ENCODE data around the gene VEGFC. TPM values are rescaled to one million over a fixed set of nuclear protein-coding genes. Genes with fewer than 3 reads are reported as not detected.

Gene VEGFC
- total and polyA plus RNA-seq, 10 of the 15 experiments (the other 5 are each of a cell fraction or from before 2014, with no cell fraction given): 0.03 to 0.04 TPM; not detected in 8

DNA sequence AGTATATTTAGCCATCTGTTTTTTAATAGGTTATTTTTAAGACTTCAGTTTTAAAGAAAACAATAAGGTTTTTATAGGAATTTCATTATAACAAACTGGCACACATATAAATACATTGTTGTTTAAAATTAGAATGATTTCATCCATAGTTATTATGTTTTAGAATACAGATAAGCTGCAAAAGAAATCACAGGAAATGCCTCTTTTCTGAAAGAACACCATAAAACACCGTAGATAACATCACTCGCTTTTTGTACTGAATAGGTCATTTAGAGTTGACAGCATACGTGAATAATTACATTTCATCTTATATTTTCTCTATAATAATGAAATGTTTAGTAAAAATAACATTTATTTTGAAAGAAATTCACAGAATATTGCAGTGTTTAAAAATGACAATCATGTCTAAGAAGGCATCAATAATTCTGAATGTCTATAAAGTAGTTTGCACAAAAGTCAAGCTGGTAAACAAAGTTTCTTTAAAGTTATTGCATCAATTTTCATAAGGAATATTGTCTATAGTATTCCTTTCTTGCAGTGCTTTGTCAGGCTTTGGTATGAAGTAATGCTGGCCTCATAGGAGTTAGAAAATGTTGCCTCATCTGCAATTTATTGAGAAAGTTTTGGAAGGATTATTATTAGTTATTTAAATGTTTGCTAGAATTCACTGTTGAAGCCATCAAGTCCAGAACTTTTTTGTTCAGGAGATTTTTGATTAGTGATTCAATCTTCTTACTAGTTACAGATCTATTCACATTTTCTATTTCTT is 17.9 kb upstream of the VEGFC start:
- CTCF ChIA-PET: no interaction called here
- Histone ChIP-seq H3K27me3 (replicated peaks in 1 of 2; ENCODE audit: control insufficient read depth in 2 of 2, insufficient read depth in 2 of 2, low read length in 1 of 2) (no peaks in the 10 kb centered on the region), H3K9ac (ENCODE audit: control insufficient read depth, insufficient read depth, low read length) (no peak overlapping the region), H3K79me2 (ENCODE audit: control insufficient read depth, insufficient read depth, low read length) (no peaks in the 10 kb centered on the region), H3K9me3 (replicated peaks; ENCODE audit: control insufficient read depth, insufficient read depth, low read length) (no peaks in the 10 kb centered on the region), H3K36me3 (ENCODE audit: control insufficient read depth in 2 of 2, insufficient read depth in 2 of 2, low read length in 1 of 2) (no peaks in the 10 kb centered on the region), H2AFZ (ENCODE audit: control insufficient read depth, low read depth, low read length) (no peak overlapping the region), H3K4me1 (ENCODE audit: control insufficient read depth, insufficient read depth, low read length) (no peaks in the 10 kb centered on the region), H3K4me3 (no peak overlapping the region), H4K20me1 (ENCODE audit: control insufficient read depth, insufficient read depth) (no peaks in the 10 kb centered on the region), H3K4me2 (ENCODE audit: control insufficient read depth, insufficient read depth) (no peak overlapping the region), H3K27ac (ENCODE audit: control insufficient read depth, insufficient read depth) (no peak overlapping the region)
- ATAC-seq: no peak
- BruUV-seq (replicated peaks): no TSS peak
- SMC1A ChIA-PET (ENCODE audit: uncharacterized antibody, unreplicated experiment): no interaction called here
- TF ChIP-seq ZNF384 (IDR thresholded peaks at IDR 0.05; ENCODE audit: borderline replicate concordance, low read depth, low read length) (no peak), MLLT1 (IDR thresholded peaks at IDR 0.05) (no peak), TARDBP (IDR thresholded peaks at IDR 0.05; ENCODE audit: borderline replicate concordance) (no peak), MYC (IDR thresholded peaks at IDR 0.05; ENCODE audit: insufficient read depth, insufficient read length, insufficient replicate concordance, low read length, severe bottlenecking) (no peak), CREB1 (IDR thresholded peaks at IDR 0.05; ENCODE audit: low read depth) (no peak), MTA3 (IDR thresholded peaks at IDR 0.05; ENCODE audit: borderline replicate concordance, low read length) (no peak), NFIC (IDR thresholded peaks at IDR 0.05; ENCODE audit: low read depth, low read length) (no peak), SRF (IDR thresholded peaks at IDR 0.05; ENCODE audit: low read depth in 2 of 2, low read length in 2 of 2) (no peak), YY1 (IDR thresholded peaks at IDR 0.05; ENCODE audit: low read depth, low read length) (no peak), MXI1 (IDR thresholded peaks at IDR 0.05; ENCODE audit: low read depth, low read length) (no peak), PBX3 (IDR thresholded peaks at IDR 0.05; ENCODE audit: insufficient replicate concordance, low read depth, low read length) (no peak), SMAD1 (IDR thresholded peaks at IDR 0.05; ENCODE audit: low read depth, partially characterized antibody) (no peak), TCF3 (IDR thresholded peaks at IDR 0.05; ENCODE audit: borderline replicate concordance, insufficient read depth, low read depth, low read length) (no peak), RAD51 (IDR thresholded peaks at IDR 0.05) (no peak)
- TF ChIP-seq, protein P1, sequence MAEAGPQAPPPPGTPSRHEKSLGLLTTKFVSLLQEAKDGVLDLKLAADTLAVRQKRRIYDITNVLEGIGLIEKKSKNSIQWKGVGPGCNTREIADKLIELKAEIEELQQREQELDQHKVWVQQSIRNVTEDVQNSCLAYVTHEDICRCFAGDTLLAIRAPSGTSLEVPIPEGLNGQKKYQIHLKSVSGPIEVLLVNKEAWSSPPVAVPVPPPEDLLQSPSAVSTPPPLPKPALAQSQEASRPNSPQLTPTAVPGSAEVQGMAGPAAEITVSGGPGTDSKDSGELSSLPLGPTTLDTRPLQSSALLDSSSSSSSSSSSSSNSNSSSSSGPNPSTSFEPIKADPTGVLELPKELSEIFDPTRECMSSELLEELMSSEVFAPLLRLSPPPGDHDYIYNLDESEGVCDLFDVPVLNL (IDR thresholded peaks at IDR 0.05; ENCODE audit: low read depth, low read length): no peak
- in situ Hi-C loops (cut with MboI): no loop called here
- POLR2A ChIA-PET: no interaction called here
- intact Hi-C loops (cut with micrococcal nuclease; ENCODE audit: unreplicated experiment): no loop called here
- RAD21 ChIA-PET (ENCODE audit: unreplicated experiment): no interaction called here
- DNase-seq (ENCODE audit: low read depth, low spot score): no peak
- FAIRE-seq: no peak
- 51% methylated on average over 3 of the region's 3 CpGs for WGBS (ENCODE audit: insufficient coverage, insufficient replicate concordance, low lambda C conversion rate, missing lambda C conversion rate)
